Stimulated activated CD4-positive, alpha-beta T cell treated with anti-CD3 and anti-CD28 coated beads, TNF-alpha, amount 100 ng/mL, for 1 hour (primary cell): ENCODE measurements around the gene PSMB5.
"Not testable (repeated sequence)": the region's sequence is repeated elsewhere in the genome, so short reads cannot be mapped to it uniquely, and the experiment has no call there.

ENCODE experiments used
- DNase-seq, 3 donors: peaks; one replicate each; pipeline ENCODE4 v3.0.0-alpha.2; 2020; ENCODE audit warnings: low read depth in 3 of 3, low spot score in 1 of 3

PSMB5 gene

GRCh38 chr14:23017091-23017490, 17.6 kb downstream of the PSMB5 start:
- DNase-seq, result no peak

- DNase-seq, result no peak
Observed at GRCh38 chr14:23015618-23016017, 19.1 kb downstream of the PSMB5 start.

DNA sequence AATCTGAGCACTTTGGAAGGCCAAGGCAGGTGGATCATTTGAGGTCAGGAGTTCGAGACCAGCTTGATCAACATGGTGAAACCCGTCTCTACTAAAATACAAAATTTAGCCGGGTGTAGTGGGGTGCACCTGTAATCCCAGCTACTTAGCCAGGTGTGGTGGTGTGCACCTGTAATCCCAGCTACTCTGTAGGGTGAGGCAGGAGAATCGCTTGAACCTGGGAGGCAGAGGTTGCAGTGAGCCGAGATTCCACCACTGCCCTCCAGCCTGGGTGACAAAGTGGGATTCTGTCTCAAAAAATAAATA, 21.0 kb downstream of the PSMB5 start:
- not testable (repeated sequence) for DNase-seq

GRCh38 chr14:23013054-23013748, 21.5 kb downstream of the PSMB5 start:
- DNase-seq, result no peak

DNA sequence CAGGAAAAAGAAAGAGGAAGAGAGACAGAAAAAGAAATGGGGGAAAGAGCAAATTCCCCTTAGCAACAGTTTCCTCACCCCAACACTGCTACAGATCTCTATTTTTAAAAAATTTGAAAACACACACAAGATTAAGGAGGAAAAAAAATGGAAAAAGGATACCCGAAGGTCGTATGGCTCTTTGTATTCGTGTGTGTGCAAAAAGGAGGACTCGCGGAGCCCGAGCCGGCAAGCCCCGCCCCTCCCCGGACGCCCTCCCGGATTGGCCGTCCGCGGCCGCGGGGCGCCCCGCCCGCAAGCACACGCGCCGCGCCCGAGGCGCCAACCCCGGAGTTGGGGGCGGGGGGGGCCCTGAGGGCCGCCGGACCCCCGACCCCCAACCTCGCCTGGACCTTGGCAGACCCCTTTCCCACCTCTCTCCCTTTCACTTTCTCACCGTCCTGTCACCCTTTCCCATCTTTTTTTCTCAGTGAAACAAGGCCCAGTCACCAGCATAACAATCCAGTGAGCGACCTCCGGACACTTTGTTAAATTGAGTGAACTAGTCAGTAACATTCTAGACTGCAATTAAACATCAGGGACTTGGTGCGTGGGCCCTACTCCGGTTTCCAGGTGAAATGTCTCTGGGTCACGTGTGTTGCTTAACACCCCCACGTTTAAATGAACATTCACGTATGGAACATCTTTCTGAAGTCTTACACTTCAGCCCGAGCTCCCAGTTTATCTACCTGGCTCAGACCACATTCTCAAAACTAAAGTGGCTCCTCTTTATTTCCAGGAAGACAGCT, 24.6 kb downstream of the PSMB5 start, which contains the start of gene C14orf93:
Gene C14orf93, minus strand, starts transcription at position 205 of the 788 bp plus-strand sequence. CDS start 11,120 bp downstream, outside the sequence.
- DNase-seq, result peak; percentile 45 to 73 (median 52)

DNA sequence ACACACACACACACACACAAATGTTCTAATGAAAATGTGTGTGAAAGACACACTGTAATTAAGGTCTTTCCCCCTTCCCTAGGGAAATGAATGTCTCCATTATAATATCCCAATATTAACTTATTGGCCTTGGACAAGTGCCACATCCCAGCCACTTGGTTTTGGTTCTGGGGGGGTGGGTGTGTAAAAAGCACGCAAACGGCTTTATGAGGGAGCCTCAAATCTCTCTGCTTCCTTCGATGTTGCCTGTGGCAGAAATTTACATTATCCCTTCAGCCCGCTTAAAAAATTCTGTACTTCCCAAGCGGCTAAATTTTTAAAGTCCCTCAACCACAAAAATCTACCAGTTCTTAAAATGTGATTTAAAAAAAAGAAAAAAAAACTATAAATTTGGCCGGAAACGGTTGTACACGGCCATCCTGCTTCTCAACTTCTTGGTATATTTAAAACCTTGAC, 25.2 kb downstream of the PSMB5 start:
- DNase-seq, result no peak

DNA sequence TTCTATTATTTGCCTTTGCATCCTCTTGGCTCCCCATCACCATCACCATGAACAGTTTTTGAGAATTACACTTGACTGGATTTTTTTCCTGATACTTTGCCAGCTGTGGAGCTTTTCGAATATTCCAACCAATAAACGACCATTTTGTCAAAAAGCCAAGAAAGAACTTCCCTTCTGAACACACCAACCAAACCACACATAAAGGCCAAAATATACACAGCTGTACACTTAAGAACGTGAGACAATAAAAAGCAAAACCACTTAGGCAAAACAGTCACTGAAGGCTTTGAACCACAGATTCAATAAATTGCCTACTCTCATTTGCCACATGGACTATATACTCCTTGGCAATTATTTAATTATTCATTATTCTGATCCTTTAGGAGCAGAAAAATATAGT, 25.9 kb downstream of the PSMB5 start:
- DNase-seq, result no peak

- peak; percentile 88 to 95 (median 90) for DNase-seq
Observed at GRCh38 chr14:23006544-23007419, 27.9 kb downstream of the PSMB5 start.

- DNase-seq, result no peak
Observed at GRCh38 chr14:23006188-23006534, 28.5 kb downstream of the PSMB5 start.

GRCh38 chr14:23005451-23006187, 29.1 kb downstream of the PSMB5 start:
- no peak for DNase-seq

DNA sequence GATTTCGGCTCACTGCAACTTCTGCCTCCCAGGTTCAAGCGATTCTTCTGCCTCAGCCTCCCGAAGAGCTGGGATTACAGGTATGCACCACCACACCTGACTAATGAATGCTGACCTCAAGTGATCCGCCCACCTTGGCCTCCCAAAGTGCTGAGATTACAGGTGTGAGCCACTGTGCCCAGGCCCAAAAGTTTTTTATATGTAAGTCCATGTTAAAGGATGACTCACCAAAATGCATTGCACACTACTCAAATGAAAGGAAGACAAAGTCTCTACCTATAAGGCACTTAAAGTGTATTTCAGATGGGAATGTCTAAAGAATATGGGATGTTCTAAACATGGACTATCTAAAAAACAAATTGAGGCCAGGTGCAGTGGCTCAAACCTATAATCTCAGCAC, 30.4 kb downstream of the PSMB5 start:
- not testable (repeated sequence) for DNase-seq

DNA sequence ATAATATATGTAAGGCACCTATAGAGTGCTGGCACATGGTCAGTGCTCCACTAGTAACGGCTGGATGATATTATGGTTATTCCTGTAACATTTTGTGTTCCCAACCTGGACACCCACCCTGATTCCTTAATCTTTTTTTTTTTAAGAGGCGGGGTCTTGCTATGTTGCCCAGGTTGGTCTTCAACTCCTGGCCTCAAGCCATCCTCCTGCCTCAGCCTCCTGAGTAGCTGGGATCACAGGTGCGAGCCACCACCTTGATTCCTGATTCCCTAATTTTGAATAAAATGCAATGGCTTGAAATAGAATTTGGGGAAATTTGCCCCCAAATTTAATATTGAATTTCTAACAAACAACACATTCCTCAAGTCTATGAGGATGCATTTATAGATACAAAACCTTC, 32.1 kb downstream of the PSMB5 start:
- no peak for DNase-seq

- no peak for DNase-seq
Observed at GRCh38 chr14:23000860-23001259, 33.8 kb downstream of the PSMB5 start.

GRCh38 chr14:22998329-22999012, 36.2 kb downstream of the PSMB5 start:
- no peak for DNase-seq

- no peak for DNase-seq
Observed at GRCh38 chr14:22997676-22998323, 36.9 kb downstream of the PSMB5 start.

- no peak for DNase-seq
Observed at GRCh38 chr14:22996768-22997654, 37.7 kb downstream of the PSMB5 start.

- no peak for DNase-seq
Observed at GRCh38 chr14:22995889-22996625, 38.6 kb downstream of the PSMB5 start.

GRCh38 chr14:22994762-22995275, 39.9 kb downstream of the PSMB5 start:
- no peak for DNase-seq
